OCI-LY3 (cell line): ENCODE results near the gene HACD2.

ENCODE experiments used
- H2AFZ ChIP-seq: fragments of 200-600, 300-600 bp; shearing (Covaris generic); 2 replicates; pipeline ENCODE4 v1.6.0; 2014; ENCODE audit warnings: antibody characterized with exemption, low read depth, low read length
- H3K27ac ChIP-seq: fragments of 200-600, 300-600 bp; sonication (generic); 2 replicates; pipeline ENCODE4 v1.5.1; 2014; ENCODE audit warnings: mild to moderate bottlenecking, low read length, moderate library complexity, mixed read lengths
- H3K27me3 ChIP-seq: fragments of 200-600, 300-600 bp; sonication (generic); 2 replicates; pipeline ENCODE4 v1.6.1; 2014; ENCODE audit warnings: low read depth, low read length, mixed read lengths
- H3K36me3 ChIP-seq: fragments of 200-600, 300-600 bp; sonication (generic); replicated peaks from 2 replicates; pipeline ENCODE3; 2014; ENCODE audit warnings: low read depth, low read length, mixed read lengths
- H3K4me1 ChIP-seq: fragments of 300-600, 200-600 bp; sonication (generic); 2 replicates; pipeline ENCODE4 v1.6.1; 2014; ENCODE audit warnings: low read length, mixed read lengths
- H3K4me2 ChIP-seq: fragments of 200-600, 300-600 bp; sonication (generic); 2 replicates; pipeline ENCODE4 v1.6.1; 2014; ENCODE audit warnings: low read length, mixed read lengths
- H3K4me3 ChIP-seq: fragments of 300-600, 200-600 bp; sonication (generic); 2 replicates; pipeline ENCODE4 v1.5.1; 2014; ENCODE audit warnings: antibody characterized with exemption, mild to moderate bottlenecking, low read length, moderate library complexity
- H3K79me2 ChIP-seq: fragments of 300-600, 200-600 bp; shearing (Covaris generic); 2 replicates; pipeline ENCODE4 v1.6.1; 2014; ENCODE audit warnings: mild to moderate bottlenecking, low read length, mixed read lengths
- H3K9ac ChIP-seq: fragments of 300-600, 200-600 bp; shearing (Covaris generic); 2 replicates; pipeline ENCODE4 v1.6.0; 2014; ENCODE audit warnings: mild to moderate bottlenecking, low read length, moderate library complexity
- H3K9me3 ChIP-seq: fragments of 200-600, 300-600 bp; shearing (Covaris generic); 2 replicates; pipeline ENCODE4 v1.6.1; 2014; ENCODE audit warnings: low read length, mixed read lengths; ENCODE audit not compliant: insufficient read depth
- H4K20me1 ChIP-seq: fragments of 200-600, 300-600 bp; sonication (generic); 2 replicates; pipeline ENCODE4 v1.6.1; 2016; ENCODE audit warnings: low read length, mixed read lengths; ENCODE audit not compliant: insufficient read depth
- EZH2phosphoT487 ChIP-seq: fragments of 200-600 bp; shearing (Covaris generic); IDR thresholded peaks from 2 replicates; pipeline ENCODE4 v1.6.1; 2018; ENCODE audit warnings: antibody characterized with exemption, mixed run types, low read depth
- TF ChIP-seq, protein P1 (sequence below): fragments of 200-600, 300-600 bp; sonication (generic); IDR thresholded peaks from 2 replicates; pipeline ENCODE4 v1.5.1; 2014; ENCODE audit warnings: antibody characterized with exemption, low read length, low read depth

The HACD2 gene

DNA sequence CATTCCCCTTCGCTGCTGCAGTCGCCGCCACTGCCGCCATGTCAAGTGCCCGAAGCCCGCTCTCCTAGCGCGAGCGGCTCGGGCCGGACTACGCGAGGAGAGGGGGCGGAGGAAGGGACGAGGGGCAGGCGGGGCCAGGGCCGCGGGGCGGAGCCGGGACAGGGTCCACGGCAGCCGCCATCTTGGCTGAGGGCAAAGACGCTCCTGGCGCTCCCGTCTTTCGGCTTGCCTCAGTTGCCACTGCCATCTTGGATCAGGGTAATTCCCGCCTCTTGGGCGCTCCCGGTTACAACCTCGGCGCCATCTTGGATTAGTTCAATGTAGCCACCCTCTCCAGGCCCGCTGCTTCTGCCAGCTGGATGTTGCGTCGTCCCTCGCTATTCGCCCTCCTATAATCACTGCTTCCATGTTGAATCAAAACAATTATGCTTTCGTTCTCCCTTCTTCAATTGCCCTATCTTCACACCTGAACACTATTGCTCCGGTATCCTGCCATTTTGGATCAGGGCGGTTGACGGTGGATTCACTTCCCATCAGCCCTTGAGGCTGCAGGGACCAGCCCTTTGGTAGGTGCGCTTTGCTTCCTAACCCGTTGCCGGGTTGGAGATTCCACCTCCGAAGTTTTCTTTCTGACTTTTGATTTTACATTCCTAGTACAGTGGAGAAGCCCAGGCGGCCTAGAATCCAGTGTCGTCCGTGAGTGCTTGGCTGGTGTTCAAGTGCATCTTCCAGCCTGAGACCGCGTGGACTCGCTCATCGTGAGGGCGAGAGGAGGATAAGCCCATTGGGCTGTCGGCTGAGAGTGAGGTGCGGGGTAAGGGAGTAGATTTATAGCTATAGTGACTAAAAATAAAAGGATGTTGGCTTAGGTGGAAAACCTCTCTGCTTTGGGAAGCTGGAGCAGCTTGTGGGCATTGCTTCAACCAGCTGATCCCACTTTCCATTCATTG lies at the start of gene HACD2:
HACD2 (minus strand) TSS at position 66 of the 950 bp plus-strand sequence; CDS start at position 40, 26 bp downstream.
- Histone ChIP-seq H3K9me3 (peaks cover 13% of the 10 kb centered on the region), H3K9ac (peak within 1 kb of the TSS; percentile 77), H3K4me3 (peak within 1 kb of the TSS; percentile 87), H3K36me3 (peaks cover 32% of the 10 kb centered on the region), H3K79me2 (peaks cover 35% of the 10 kb centered on the region), H3K27me3 (no peaks in the 10 kb centered on the region), H3K27ac (peak within 1 kb of the TSS; percentile 68), H3K4me1 (peaks cover 16% of the 10 kb centered on the region; the same call in 1 of the 2 replicates), H4K20me1 (no peaks in the 10 kb centered on the region), H2AFZ (peak within 1 kb of the TSS; percentile 72), H3K4me2 (peak within 1 kb of the TSS; percentile 85)
- TF ChIP-seq, protein P1, sequence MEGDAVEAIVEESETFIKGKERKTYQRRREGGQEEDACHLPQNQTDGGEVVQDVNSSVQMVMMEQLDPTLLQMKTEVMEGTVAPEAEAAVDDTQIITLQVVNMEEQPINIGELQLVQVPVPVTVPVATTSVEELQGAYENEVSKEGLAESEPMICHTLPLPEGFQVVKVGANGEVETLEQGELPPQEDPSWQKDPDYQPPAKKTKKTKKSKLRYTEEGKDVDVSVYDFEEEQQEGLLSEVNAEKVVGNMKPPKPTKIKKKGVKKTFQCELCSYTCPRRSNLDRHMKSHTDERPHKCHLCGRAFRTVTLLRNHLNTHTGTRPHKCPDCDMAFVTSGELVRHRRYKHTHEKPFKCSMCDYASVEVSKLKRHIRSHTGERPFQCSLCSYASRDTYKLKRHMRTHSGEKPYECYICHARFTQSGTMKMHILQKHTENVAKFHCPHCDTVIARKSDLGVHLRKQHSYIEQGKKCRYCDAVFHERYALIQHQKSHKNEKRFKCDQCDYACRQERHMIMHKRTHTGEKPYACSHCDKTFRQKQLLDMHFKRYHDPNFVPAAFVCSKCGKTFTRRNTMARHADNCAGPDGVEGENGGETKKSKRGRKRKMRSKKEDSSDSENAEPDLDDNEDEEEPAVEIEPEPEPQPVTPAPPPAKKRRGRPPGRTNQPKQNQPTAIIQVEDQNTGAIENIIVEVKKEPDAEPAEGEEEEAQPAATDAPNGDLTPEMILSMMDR, result no peak
- TF ChIP-seq EZH2phosphoT487, result no peak

DNA sequence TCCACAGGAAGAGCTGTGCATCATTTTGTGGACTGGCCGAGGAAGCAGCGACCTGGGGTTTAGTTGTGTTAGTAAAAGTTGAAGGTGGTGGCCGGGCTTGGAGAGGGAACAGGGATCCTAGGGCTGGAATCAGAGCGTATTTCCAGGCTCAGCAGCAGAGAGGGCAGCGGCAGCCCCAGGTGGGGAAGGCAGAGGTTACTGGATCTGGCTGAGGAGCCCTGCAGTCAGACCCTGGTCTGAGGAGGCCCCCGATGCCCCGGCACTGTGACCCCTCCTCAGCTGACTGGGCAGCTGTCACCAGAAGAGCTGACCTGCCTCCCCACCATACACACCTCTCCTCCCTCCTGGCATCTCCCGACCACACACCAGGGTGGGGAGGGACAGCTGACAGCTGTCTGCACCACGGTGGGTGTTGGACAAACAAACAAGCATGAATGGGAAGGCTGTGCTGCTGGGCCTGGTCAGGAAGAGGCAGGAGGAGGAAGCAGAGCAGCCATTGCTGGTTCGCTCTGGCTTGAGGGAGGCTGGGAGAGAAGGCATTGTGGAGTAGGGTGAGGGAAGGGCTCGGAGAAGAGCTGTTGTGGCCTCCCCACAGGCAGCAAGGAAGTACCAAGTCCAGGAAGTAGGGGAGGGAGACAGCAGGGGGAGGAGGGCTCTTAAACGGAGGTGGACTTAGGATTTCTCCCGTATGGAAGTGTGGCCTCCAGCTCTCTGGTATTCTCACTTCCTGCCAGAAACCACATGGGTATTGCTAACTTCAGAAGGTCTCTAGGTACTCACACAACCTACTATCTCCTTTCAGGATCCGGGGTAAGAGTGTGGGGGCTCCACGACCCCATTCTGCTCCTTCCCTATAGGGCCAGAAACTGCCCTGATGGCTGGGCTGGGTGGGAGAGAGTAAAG lies 49.5 kb upstream of the HACD2 start:
- TF ChIP-seq EZH2phosphoT487, result no peak
- TF ChIP-seq, protein P1, result no peak
- Histone ChIP-seq H3K27me3 (no peaks in the 10 kb centered on the region), H3K4me2 (no peak overlapping the region), H3K27ac (no peak overlapping the region), H3K9ac (no peak overlapping the region), H4K20me1 (no peaks in the 10 kb centered on the region), H3K4me1 (no peaks in the 10 kb centered on the region), H2AFZ (no peak overlapping the region), H3K9me3 (no peaks in the 10 kb centered on the region), H3K79me2 (no peaks in the 10 kb centered on the region), H3K36me3 (no peaks in the 10 kb centered on the region), H3K4me3 (no peak overlapping the region)

DNA sequence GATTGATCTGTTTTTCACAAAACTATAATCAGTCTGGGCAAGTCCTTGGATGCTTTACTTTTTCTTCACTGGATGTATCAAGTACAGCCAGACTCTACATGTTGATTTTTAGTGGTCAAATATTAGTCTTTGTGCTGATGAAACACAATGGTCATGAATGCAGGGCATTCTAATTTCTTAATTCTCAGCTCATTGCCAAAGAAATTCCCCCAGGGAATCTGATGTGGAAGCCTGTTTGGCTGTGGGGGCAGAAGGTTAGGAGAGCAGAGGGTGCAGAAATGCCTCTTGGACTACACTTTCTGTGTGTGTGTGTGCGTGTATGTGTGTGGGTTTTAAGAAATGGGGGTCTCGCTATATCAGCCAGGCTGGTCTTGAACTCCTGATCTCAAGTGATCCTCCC lies 48.7 kb upstream of the HACD2 start:
- Histone ChIP-seq H3K4me3 (no peak overlapping the region), H2AFZ (no peak overlapping the region), H3K79me2 (no peaks in the 10 kb centered on the region), H3K9me3 (no peaks in the 10 kb centered on the region), H3K9ac (no peak overlapping the region), H3K36me3 (no peaks in the 10 kb centered on the region), H3K4me1 (no peaks in the 10 kb centered on the region), H4K20me1 (no peaks in the 10 kb centered on the region), H3K27me3 (no peaks in the 10 kb centered on the region), H3K4me2 (no peak overlapping the region), H3K27ac (no peak overlapping the region)
- TF ChIP-seq, protein P1, result no peak
- no peak for TF ChIP-seq EZH2phosphoT487
